HepG2 (cell line): ENCODE data around the gene DMXL2. TPM values are rescaled to one million over a fixed set of nuclear protein-coding genes. Genes with fewer than 3 reads are reported as not detected.

ENCODE experiments used
- ASH2L ChIP-seq: fragments of 300-600, 200-600 bp; sonication (generic); IDR thresholded peaks from 2 replicates; pipeline ENCODE4 v1.7.0; 2017; ENCODE audit warnings: low read depth, mild to moderate bottlenecking, moderate library complexity, mixed read lengths, low read length; ENCODE audit not compliant: insufficient read length
- ATRX ChIP-seq: sonication (generic); formaldehyde crosslinking; IDR thresholded peaks from 2 replicates; pipeline ENCODE4 v1.4.0; 2020; ENCODE audit warnings: missing genetic modification reagents, borderline replicate concordance
- FOXA1 ChIP-seq, 2 experiments: fragments of 450-650 bp in 1 of 2; sonication (generic) in 1 of 2; formaldehyde crosslinking in 1 of 2; IDR thresholded peaks; 2 replicates each; pipeline versions ENCODE4 v1.4.0 to v1.6.1; 2016 to 2020; ENCODE audit warnings: missing genetic modification reagents in 1 of 2
- GTF3A ChIP-seq: sonication (generic); formaldehyde crosslinking; conservative IDR thresholded peaks from 2 replicates; pipeline ENCODE4 v1.4.0; 2020; ENCODE audit warnings: mild to moderate bottlenecking, missing genetic modification reagents
- HCFC1 ChIP-seq: fragments of 150-350 bp; IDR thresholded peaks from 2 replicates; pipeline ENCODE4 v1.6.1; 2014; ENCODE audit warnings: low read depth, low read length
- HDAC6 ChIP-seq: fragments of 200-600 bp; sonication (generic); IDR thresholded peaks from 2 replicates; pipeline ENCODE4 v1.7.0; 2017; ENCODE audit warnings: mild to moderate bottlenecking, antibody characterized with exemption, low read length, low read depth
- MEIS2 ChIP-seq: sonication (generic); formaldehyde crosslinking; IDR thresholded peaks from 2 replicates; pipeline ENCODE4 v1.9.0; 2021; ENCODE audit warnings: mild to moderate bottlenecking, missing genetic modification reagents
- MIER3 ChIP-seq: IDR thresholded peaks from 2 replicates; pipeline ENCODE4 v1.6.1; 2016; ENCODE audit warnings: missing compliant biosample characterization, borderline replicate concordance
- NAIF1 ChIP-seq: sonication (generic); formaldehyde crosslinking; IDR thresholded peaks from 2 replicates; pipeline ENCODE4 v1.5.0; 2020; ENCODE audit warnings: mild to moderate bottlenecking, missing genetic modification reagents, borderline replicate concordance
- NFYB ChIP-seq: sonication (generic); formaldehyde crosslinking; IDR thresholded peaks from 2 replicates; pipeline ENCODE4 v1.4.0; 2020; ENCODE audit warnings: missing genetic modification reagents
- NPAS2 ChIP-seq: sonication (generic); formaldehyde crosslinking; IDR thresholded peaks from 2 replicates; pipeline ENCODE4 v1.8.0; 2022; ENCODE audit warnings: mild to moderate bottlenecking, missing genetic modification reagents, borderline replicate concordance
- PBX3 ChIP-seq: sonication (generic); formaldehyde crosslinking; IDR thresholded peaks from 2 replicates; pipeline ENCODE4 v1.8.1; 2023; ENCODE audit warnings: missing genetic modification reagents, inconsistent platforms, borderline replicate concordance
- TAF1 ChIP-seq: sonication (generic); formaldehyde crosslinking; IDR thresholded peaks from 2 replicates; pipeline ENCODE4 v1.4.0; 2020; ENCODE audit warnings: missing genetic modification reagents
- ZKSCAN5 ChIP-seq: sonication (generic); formaldehyde crosslinking; IDR thresholded peaks from 2 replicates; pipeline ENCODE4 v1.5.1; 2020; ENCODE audit warnings: mild to moderate bottlenecking, missing genetic modification reagents
- ZNF142 ChIP-seq: sonication (generic); formaldehyde crosslinking; IDR thresholded peaks from 2 replicates; pipeline ENCODE4 v1.4.0; 2020; ENCODE audit warnings: missing genetic modification reagents
- ZNF160 ChIP-seq: sonication (generic); formaldehyde crosslinking; IDR thresholded peaks from 2 replicates; pipeline ENCODE4 v1.8.0; 2022; ENCODE audit warnings: mild to moderate bottlenecking, inconsistent platforms, missing genetic modification reagents
- ZNF232 ChIP-seq: sonication (generic); formaldehyde crosslinking; IDR thresholded peaks from 2 replicates; pipeline ENCODE4 v1.4.0; 2020; ENCODE audit warnings: missing genetic modification reagents, borderline replicate concordance
- ZNF724P ChIP-seq: sonication (generic); formaldehyde crosslinking; IDR thresholded peaks from 2 replicates; pipeline ENCODE4 v1.8.0; 2022; ENCODE audit warnings: missing genetic modification reagents, borderline replicate concordance
- ZNF766 ChIP-seq: sonication (generic); formaldehyde crosslinking; IDR thresholded peaks from 2 replicates; pipeline ENCODE4 v1.5.0; 2020; ENCODE audit warnings: missing genetic modification reagents, borderline replicate concordance
- ZNF768 ChIP-seq: sonication (generic); formaldehyde crosslinking; IDR thresholded peaks from 2 replicates; pipeline ENCODE4 v1.4.0; 2020; ENCODE audit warnings: missing genetic modification reagents
- ZNF784 ChIP-seq: sonication (generic); formaldehyde crosslinking; IDR thresholded peaks from 2 replicates; pipeline ENCODE4 v1.5.1; 2020; ENCODE audit warnings: missing genetic modification reagents, mild to moderate bottlenecking, borderline replicate concordance
- ZSCAN31 ChIP-seq: sonication (generic); formaldehyde crosslinking; IDR thresholded peaks from 2 replicates; pipeline ENCODE4 v1.5.0; 2020; ENCODE audit warnings: low read depth, mild to moderate bottlenecking, missing genetic modification reagents
- ZSCAN9 ChIP-seq: IDR thresholded peaks from 2 replicates; pipeline ENCODE4 v1.6.1; 2016; ENCODE audit warnings: borderline replicate concordance
- polyA plus RNA-seq, 8 experiments: library from polyadenylated mRNA; depleted of rRNA in 3 of 8; stranded (reverse) in 7 of 8; unstranded in 1 of 8; fragments of >200 nt; fragmentation: Illumina TruSeq in 4 of 8; extraction: Trizol in 4 of 8; gene quantifications; 2 replicates each; pipeline versions ENCODE4 v1.2.1 to v1.2.3, GENCODE V29; 2011 to 2016; ENCODE audit warnings: low read depth in 4 of 8, missing spikeins in 1 of 8, mixed read lengths in 1 of 8; ENCODE audit not compliant: insufficient read depth in 1 of 8
- total RNA-seq, 5 experiments: library from RNA; depleted of rRNA; stranded (reverse); fragments of >200 nt; fragmentation: Illumina TruSeq; extraction: Trizol; gene quantifications; 2 replicates each; pipeline ENCODE4 v1.2.3, GENCODE V29; 2016; ENCODE audit warnings: low read depth in 1 of 5

Gene DMXL2
- total and polyA plus RNA-seq, 2 of the 13 experiments (the other 11 are each of a cell fraction or from before 2014, with no cell fraction given), result 11.6 to 15.3 TPM

- TF ChIP-seq MIER3 (CRISPR knock-in tag), result no peak
- no peak for TF ChIP-seq ZNF232 (CRISPR knock-in tag)
- TF ChIP-seq NPAS2 (CRISPR knock-in tag), result no peak
- no peak for TF ChIP-seq PBX3 (CRISPR knock-in tag)
- TF ChIP-seq ZNF784 (CRISPR knock-in tag), result no peak
- no peak for TF ChIP-seq NFYB
- no peak for TF ChIP-seq FOXA1 (IDR thresholded peaks at IDR 0.05)
- TF ChIP-seq FOXA1 (CRISPR knock-in tag; IDR thresholded peaks at IDR 0.05), result no peak
- TF ChIP-seq NAIF1 (CRISPR knock-in tag), result peak; percentile 99
- no peak for TF ChIP-seq ZNF768 (CRISPR knock-in tag)
- no peak for TF ChIP-seq ZNF724P
- peak; percentile 77; the same call in 1 of the 2 replicates for TF ChIP-seq TAF1
- no peak; the same call in none of the 2 replicates for TF ChIP-seq ZSCAN31 (CRISPR knock-in tag)
- TF ChIP-seq MEIS2, result no peak
- TF ChIP-seq ASH2L, result peak; percentile 75
- no peak for TF ChIP-seq GTF3A (CRISPR knock-in tag)
- TF ChIP-seq ZNF142, result no peak
- no peak for TF ChIP-seq ZNF160 (CRISPR knock-in tag)
- TF ChIP-seq ZNF766 (CRISPR knock-in tag), result no peak
- 0 out of 2 replicates have a peak, but pooled peaks have one; percentile 21 for TF ChIP-seq ZSCAN9 (CRISPR knock-in tag)
- no peak for TF ChIP-seq ZKSCAN5
- TF ChIP-seq ATRX (CRISPR knock-in tag), result no peak
- TF ChIP-seq HDAC6, result no peak
- no peak for TF ChIP-seq HCFC1
These were observed at the start of gene DMXL2 (continued) for GRCh38 chr15:51622604-51623370.
